Activated CD4-positive, CD25-positive, alpha-beta regulatory T cell treated with anti-CD3 and anti-CD28 coated beads, Interleukin-2, amount 50 U/mL, for 24 hours (primary cell): Measurements from ENCODE around the gene TMEM225B.
A peak's percentile ranks its signal among the peaks of the same experiment; 100 is the strongest.
"Not testable (repeated sequence)": the region's sequence is repeated elsewhere in the genome, so short reads cannot be mapped to it uniquely, and the experiment has no call there.

Experiments
- ATAC-seq, 2 donors: fragments of 150-1000 bp; cut with Tn5 transposase; one replicate each; pipeline ENCODE4 v1.10.0; 2021; ENCODE audit warnings: mild to moderate bottlenecking in 1 of 2, moderate library complexity in 1 of 2

TMEM225B gene

GRCh38 chr7:99624484-99624883, 26.4 kb downstream of the TMEM225B start:
- ATAC-seq: peak; percentile 84 to 89

GRCh38 chr7:99625321-99625720, 27.3 kb downstream of the TMEM225B start:
- ATAC-seq: no peak

GRCh38 chr7:99625961-99626360, 27.9 kb downstream of the TMEM225B start:
- no peak for ATAC-seq

GRCh38 chr7:99626661-99627060, 28.6 kb downstream of the TMEM225B start:
- ATAC-seq: no peak

- no peak for ATAC-seq
Observed at GRCh38 chr7:99627513-99627912, 29.4 kb downstream of the TMEM225B start.

GRCh38 chr7:99628471-99629465, 30.7 kb downstream of the TMEM225B start:
- no peak for ATAC-seq

GRCh38 chr7:99629643-99630042, 31.6 kb downstream of the TMEM225B start:
- ATAC-seq: no peak

- peak; percentile 96 to 97 for ATAC-seq
Observed at GRCh38 chr7:99631295-99632109, 33.4 kb downstream of the TMEM225B start.

- peak; percentile 97 to 99 for ATAC-seq
Observed at GRCh38 chr7:99637414-99637813, 39.3 kb downstream of the TMEM225B start.

GRCh38 chr7:99638731-99639130, 40.7 kb downstream of the TMEM225B start:
- ATAC-seq: no peak

- no peak for ATAC-seq
Observed at GRCh38 chr7:99639267-99639666, 41.2 kb downstream of the TMEM225B start.

- no peak for ATAC-seq
Observed at GRCh38 chr7:99642027-99642426, 44.0 kb downstream of the TMEM225B start.

GRCh38 chr7:99643464-99643863, 45.4 kb downstream of the TMEM225B start:
- no peak for ATAC-seq

GRCh38 chr7:99644431-99644830, 46.4 kb downstream of the TMEM225B start:
- no peak for ATAC-seq

GRCh38 chr7:99645590-99645989, 47.5 kb downstream of the TMEM225B start:
- no peak for ATAC-seq

GRCh38 chr7:99648843-99649242, 50.8 kb downstream of the TMEM225B start:
- ATAC-seq: peak; percentile 55 to 58

- no peak for ATAC-seq
Observed at GRCh38 chr7:99651290-99651689, 53.2 kb downstream of the TMEM225B start.

GRCh38 chr7:99652671-99653070, 54.6 kb downstream of the TMEM225B start:
- ATAC-seq: no peak

GRCh38 chr7:99653269-99653668, 55.2 kb downstream of the TMEM225B start:
- ATAC-seq: not testable (repeated sequence)

- ATAC-seq: no peak
Observed at GRCh38 chr7:99653754-99654153, 55.7 kb downstream of the TMEM225B start.

- not testable (repeated sequence) for ATAC-seq
Observed at GRCh38 chr7:99654626-99655025, 56.6 kb downstream of the TMEM225B start.

- not testable (repeated sequence) for ATAC-seq
Observed at GRCh38 chr7:99657879-99658278, 59.8 kb downstream of the TMEM225B start.
